ENCODE measurements around the gene GTPBP6.
"Not testable (repeated sequence)": the region's sequence is repeated elsewhere in the genome, so short reads cannot be mapped to it uniquely, and the experiment has no call there.

The GTPBP6 gene

DNA sequence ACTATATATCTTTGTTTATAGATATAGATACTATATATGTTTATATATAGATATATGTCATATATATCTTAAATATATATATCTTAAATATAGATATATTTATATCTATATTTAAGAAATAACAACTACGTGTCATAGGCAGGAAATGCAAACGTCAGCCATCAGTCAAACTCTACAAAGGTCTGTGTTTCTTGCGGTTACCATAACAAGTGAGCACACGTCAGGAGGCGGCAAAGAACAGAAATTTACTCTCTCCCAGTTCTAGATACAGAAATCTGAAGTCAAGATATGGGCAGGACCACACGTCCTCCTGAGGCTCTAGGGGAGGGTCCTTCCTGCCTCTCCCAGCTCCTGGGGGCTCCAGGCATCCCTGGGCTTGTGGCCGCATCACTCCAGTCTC, 30.9 kb downstream of the GTPBP6 start:
- DNase-seq, result no peak

DNA sequence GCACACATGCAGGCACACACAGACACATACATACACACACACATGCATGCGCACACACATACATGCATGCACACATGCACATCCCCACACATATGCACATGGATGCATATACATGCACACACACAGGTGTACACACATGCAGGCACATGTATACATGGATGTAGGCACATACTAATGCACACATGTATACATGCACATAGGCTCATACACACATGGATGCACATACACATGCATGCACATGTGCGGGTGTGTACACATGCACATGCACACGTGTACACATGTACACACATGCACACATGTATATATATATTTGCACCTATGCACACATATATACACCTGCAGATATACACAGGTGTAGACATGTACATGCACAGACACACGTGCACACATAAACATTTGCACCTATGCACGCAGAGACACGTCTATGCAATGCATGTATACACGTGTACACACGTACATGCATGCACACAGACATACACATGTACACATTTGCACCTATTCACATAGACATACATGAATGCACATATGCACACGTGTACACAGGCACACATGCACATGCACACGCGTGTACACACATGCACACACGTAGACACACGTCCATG, 33.4 kb downstream of the GTPBP6 start:
- DNase-seq, result no peak

DNA sequence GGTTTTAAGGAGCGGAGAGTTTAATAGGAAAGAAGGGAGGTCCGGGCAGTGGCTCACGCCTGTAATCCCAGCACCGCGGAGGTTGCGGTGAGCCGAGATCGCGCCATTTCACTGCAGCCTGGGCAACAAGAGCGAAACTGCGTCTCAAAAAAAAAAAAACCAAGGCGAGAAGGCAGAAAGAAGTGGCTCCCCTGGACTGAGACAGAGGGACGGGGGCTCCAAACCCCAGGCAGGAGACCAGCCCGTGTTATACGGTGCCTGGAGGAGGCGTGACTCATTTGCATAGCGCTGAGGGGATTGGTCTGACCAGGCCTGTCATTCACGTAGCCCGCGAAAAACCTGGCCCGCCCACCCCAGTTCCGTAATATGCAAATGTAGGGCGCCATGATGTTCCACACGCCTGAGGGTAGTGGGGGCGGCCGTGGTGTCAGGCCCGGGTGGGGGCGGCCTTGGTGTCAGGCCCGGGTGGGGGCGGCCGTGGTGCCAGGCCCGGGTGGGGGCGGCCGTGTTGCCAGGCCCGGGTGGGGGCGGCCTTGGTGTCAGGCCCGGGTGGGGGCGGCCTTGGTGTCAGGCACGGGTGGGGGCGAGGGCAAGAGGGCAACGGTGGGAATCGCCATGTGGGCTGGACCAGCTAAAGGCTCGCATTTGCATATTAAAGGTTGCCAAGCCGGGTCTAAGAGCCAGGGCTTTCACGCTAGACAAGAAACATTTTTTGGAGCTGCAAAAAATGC, 35.3 kb downstream of the GTPBP6 start:
- DNase-seq, result no peak

DNA sequence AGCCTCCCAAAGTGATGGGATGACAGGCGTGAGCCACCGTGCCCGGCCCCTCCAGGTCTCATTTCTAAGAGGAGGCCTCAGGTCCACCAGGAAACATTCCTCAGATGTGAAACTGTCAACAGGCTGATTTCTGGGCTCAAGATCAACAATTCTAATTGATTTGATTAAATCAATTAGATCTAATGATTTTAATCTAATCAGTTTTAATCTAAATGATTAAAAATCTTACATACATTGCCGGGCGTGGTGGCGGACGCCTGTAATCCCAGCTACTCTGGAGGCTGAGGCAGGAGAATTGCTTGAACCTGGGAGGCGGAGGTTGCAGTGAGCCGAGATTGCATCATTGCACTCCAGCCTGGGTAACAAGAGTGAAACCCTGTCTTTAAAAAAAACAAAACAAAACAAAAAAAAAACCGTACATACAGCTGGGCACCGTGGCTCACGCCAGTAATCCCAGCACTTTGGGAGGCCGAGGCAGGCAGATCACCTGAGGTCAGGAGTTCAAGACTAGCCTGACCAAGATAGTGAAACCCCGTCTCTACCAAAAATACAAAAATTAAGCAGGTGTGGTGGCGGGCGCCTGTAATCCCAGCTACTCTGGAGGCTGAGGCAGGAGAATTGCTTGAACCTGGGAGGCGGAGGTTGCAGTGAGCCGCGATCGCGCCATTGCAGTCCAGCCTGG, 36.5 kb downstream of the GTPBP6 start:
- not testable (repeated sequence) for DNase-seq

DNA sequence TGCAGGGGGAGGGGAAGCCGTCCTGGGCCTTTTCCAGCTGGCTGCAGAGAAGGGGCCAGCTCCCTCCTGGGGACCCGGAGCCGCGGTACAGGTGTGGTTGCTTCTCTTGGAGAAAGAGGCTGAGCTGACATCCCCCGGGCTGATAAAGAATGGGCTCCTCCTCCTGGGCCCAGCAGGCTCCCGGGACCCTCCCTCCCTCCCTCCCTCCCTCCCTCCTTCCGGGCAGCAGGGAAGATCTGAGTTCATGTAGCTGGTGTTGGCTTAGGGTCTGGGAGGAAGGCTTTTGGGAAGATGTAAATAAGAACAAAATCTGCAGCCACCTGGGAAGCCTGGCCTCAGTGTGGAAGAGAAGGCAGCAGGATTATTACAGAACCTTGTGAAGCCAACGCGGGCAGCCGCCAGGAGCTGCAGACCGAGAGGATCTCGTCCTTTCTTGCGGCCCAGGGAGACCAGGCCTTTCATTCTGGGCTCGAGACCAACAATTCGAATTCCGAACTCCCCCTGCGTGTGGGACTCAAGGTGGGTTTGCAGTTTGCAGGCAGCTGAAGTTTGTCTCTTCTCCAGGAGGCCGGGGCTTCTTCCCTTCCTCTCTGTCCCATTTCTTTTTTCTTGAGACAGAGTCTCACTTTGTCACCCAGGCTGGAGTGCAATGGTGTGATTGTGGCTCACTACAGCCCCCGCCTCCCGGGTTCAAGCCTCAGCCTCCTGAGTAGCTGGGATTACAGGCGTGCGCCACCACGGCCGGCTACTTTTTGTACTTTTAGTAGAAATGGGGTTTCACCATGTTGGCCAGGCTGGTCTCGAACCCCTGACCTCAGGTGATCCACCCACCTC, 37.2 kb downstream of the GTPBP6 start, which contains the start of gene PLCXD1:
Gene PLCXD1 (plus strand): TSS at position 216 of the 834 bp plus-strand sequence. CDS start 2,807 bp downstream, outside the sequence.
- no peak for DNase-seq

DNA sequence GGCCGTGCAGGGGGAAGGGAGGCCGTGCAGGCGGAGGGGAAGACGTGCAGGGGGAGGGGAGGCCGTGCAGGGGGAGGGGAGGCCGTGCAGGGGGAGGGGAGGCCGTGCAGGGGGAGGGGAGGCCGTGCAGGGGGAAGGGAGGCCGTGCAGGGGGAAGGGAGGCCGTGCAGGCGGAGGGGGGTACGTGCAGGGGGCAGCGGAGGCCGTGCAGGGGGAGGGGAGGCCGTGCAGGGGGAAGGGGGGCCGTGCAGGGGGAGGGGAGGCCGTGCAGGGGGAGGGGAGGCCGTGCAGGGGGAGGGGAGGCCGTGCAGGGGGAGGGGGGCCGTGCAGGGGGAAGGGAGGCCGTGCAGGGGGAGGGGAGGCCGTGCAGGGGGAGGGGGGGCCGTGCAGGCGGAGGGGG, 37.9 kb downstream of the GTPBP6 start:
- not testable (repeated sequence) for DNase-seq

DNA sequence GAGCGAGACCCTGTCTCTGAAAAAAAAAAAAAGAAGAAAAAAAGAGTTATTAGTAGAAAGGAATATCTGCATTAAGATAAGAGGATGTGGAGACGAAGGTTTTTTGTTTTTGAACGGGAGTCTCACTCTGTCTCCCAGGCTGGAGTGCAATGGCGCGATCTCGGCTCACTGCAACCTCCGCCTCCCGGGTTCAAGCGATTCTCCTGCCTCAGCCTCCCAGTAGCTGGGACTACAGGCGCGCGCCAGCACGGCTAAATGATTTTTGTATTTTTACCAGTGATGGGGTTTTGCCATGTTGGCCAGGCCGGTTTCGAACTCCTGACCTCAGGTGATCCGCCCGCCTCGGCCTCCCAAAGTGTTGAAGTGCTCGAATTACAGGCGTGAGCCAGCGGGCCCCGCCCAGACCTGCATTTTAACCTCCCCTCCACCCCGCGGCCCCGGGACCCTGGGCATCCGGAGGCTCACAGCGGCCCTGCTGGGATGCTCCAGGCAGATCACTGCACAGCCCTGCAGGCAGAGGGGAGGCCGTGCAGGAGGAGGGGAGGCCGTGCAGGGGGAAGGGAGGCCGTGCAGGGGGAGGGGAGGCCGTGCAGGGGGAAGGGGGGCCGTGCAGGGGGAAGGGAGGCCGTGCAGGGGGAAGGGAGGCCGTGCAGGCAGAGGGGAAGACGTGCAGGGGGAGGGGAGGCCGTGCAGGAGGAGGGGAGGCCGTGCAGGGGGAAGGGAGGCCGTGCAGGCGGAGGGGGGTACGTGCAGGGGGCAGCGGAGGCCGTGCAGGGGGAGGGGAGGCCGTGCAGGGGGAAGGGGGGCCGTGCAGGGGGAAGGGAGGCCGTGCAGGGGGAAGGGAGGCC, 38.6 kb downstream of the GTPBP6 start:
- DNase-seq, result not testable (repeated sequence)

DNA sequence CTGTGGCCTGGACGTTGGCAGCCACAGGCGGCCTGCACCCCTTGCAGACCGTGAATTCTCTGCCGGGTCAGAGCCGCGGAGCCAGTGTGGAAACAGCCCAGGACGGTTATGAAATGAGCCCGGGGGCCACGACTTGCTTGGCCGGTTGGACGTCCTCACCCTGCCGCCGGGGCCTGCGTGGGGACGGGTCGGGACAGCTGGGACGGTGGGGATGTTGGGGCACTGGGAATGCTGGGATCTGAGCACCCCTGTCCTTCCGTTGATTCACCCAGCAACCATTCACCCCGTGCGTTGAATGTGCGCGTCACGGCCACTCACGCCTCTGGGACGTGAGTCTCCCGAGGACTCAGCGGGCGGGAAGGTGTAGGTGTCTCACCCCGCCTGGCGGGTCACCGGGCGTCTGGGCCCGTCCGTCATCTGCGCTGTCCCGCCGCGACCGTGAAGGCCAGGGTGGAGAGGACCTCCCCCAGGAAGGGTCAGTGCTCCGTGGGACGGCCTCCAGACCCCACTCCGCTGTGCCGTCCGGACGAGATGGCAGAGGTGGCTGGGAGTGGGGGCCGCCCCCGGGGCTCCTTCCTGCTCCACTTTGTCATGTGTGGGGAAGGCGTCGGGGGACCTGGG, 41.9 kb downstream of the GTPBP6 start:
- no peak for DNase-seq

DNA sequence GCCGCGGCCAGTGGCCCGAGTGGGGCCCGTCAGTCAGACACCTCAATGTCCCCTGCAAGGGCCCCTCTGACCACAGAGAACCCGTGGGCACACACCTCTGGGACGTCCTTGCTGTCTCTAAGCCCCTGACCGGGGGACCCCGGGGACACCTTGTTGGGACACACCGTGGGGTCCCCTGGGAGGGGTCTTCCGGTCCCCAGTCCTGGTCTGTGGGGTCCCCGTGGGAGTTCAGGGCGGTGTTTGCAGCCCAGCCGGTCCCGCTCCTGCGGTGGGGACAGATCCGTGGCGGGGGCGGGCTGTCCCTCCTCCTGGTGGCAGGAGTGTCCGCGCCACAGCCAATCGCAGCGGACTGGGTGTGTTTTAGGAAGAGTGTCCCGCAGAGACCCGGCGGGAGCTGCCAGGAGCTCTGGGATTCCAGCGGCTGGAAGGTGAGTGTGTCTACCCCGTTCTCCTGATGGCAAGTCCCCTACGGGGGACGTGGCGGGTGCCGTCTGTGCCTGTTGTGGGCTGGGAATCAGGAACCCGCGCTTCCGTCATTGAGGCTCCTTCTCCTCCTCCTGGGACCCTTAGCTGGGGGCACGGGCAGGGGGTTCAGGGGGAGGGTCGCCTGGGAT, 42.5 kb downstream of the GTPBP6 start:
- no peak for DNase-seq

DNA sequence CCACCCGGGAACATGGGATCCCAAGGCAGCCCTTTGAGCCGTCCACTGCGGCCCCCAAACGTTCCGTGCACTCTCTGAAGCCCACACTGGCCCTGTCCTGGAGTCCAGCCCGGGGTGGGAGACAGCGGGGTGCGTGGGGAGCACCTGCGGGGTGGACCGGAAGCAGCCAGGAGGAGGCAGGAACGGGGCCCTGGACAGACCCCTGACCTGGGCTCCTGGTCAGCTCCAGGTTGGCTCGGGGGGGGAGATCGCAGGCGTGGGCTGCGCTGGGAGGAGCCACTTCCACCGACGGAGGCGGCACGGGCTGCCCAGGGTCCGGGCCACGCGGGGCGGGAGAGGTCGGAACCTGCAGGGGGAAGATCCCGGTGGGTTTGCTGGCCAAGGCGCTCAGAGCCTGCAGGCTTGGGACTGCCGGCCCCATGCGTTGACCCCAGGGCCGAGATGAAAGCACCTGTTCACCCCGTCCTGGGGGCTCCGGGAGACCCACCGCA, 43.1 kb downstream of the GTPBP6 start:
- no peak for DNase-seq

DNA sequence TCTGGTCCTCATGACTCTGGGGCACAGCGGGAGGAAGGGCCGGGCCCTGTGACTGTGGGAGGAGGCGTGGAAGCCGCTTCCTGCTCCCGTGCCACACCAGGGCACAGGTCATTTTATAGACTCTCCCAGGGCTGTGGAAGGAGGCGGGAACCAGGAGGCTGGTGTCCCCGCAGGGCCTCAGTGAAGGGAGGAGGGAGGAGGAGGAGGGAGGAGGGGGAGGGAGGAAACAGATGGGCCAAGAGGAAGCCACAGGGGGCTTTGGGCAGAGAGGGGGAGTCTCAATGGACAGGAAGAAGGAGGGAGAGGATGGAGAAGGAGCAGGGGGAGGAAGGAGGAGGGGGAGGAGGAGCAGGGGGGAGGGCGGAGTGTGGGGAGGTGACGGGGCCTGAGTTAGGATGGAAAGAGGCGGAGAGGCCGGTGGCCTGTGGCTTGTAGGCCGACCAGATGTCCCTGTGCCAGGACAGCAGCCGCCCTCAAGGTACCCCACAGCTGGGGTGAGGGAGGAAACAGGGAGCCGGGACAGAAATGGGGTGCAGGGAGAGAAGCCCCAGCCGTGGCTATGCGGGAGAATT, 43.6 kb downstream of the GTPBP6 start:
- no peak for DNase-seq

DNA sequence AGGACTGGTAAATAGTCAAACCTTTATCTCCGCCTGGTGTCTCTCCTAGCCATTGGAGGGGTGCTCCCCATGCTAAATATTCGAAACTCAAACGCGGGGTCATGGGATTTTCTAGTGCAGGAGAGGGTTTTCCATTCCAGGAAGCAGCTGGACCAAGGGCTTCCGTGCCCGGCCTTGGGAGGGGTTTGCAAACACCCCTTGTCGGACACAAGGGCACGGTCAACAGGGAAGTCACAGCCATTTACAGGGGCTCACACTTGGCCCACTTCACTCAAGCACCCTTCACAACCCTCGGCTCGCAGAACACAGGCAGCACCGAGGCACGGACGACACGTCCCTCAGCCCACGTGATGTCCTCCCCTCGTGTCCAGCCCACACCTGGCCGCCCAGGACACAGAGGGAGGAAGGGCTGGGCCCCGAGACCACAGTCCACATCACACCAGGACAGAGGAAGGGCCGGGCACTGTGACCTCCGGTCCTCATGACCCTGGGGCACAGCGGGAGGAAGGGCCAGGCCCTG, 47.7 kb downstream of the GTPBP6 start:
- no peak for DNase-seq

DNA sequence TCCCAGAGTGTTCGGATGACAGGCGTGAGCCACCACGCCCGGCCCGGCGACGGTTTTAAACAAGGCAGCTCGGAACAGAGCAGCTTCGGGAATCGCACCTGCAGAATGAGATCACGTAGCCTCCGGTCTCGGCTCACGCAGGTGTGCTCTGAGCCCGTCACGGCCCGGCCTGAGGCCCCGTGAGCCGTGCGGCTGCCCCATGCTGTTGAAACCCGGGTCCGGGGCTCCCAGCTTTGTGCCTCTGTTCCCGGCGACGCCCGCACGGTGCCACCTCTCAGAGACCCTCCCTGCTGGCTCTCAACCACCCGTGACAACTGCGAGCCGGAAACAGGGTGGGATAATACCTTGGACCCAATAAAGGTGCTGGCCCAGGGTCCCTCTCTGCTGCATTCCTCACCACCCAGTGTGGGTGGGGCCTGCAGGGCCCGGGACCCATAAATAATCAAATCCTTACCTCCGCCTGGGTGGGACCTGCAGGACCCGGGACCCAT, 50.8 kb downstream of the GTPBP6 start:
- no peak for DNase-seq

DNA sequence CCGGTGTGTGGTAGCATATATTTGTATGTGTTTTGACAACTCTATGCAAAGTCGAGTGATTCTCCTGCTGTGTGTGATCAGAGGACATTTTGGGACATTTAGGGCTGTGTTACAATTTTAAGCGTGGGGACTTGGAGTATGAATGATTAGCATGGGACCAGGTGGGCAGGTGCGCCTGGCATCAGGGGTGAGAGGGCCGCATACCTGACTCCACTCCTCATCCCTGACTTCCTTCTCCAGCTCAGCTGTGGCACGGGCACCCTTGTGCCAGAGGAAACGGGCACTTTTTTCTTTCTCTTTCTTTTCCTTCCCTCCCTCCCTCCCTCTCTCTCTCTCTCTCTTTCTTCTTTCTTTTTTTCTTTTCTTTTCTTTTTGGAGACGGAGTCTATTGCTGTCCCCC, 53.1 kb downstream of the GTPBP6 start:
- no peak for DNase-seq

DNA sequence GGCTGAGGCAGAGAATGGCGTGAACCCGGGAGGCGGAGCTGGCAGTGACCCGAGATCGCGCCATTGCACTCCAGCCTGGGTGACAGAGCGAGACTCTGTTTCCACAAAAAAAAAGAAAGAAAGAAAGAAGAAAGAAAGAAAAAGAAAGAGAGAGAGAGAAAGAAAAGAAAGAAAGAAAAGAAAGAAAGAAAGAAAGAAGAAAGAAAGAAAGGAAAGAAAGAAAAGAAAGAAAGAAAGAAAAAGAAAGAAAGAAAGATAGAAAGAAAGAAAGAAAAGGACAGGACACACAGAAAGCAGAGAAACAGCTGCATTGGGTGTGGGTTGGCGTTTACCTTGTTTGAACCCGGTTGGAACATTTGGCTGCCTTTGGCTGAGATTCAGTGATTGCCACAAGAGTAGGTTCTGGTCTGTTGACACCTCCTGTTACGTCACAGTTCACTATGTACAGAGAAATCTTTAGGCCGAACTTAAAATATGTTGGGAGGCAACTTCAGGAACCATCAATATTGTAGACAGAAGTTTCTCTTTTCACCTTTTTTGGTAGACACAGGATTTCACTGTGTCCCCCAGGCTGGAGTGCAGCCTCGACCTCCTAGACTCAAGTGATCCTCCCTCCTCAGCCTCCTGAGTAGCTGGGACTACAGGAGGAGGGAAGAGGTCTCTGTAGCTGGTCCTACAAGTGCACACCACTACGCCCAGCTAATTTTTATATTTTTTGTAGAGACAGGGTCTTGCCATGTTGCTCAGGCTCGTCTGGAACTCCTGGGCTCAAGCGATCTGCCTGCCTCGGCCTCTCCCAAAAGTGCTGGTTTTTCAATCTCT, 53.8 kb downstream of the GTPBP6 start:
- DNase-seq, result no peak

DNA sequence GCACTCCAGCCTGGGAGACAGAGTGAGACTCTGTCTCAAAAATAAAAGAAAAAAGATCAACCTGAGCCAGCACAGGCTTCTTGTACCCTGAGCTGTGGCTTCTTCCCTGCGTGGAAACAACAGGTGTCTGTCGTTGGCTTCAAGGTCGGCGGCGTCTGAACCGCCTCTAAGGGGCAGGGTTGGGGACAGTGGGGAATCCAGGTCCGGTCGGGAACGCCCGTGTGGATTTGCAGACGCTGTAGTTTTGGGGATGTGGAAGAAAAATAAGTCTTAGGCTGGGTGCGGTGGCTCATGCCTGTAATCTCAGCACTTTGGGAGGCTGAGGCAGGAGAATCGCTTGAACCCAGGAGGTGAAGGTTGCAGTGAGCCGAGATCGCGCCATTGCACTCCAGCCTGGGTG, 54.6 kb downstream of the GTPBP6 start:
- DNase-seq, result not testable (repeated sequence)

DNA sequence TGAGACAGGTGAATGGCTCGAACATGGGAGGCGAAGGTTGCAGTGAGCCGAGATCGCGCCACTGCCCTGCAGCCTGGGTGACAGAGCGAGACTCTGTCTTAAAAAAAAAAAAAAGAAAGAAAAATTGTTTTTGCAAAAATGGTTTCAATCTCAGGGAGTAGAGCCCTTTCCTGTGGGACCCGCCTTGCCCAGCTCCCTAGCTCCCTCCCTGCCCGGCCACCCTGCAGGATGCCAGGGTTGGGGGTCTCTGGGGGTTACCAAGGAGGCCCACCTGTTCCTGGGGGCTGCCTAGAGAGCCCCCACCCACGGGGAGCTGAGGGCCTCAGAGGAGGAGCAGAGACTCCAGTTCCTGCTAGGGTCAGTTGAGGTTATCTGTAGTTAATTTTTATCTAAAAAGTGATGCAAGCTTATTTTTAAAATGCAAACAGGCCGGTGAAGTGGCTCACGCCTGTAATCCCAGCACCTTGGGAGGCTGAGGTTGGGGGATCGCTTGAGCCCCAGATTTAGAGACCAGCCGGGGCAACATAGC, 56.2 kb downstream of the GTPBP6 start:
- DNase-seq, result no peak

DNA sequence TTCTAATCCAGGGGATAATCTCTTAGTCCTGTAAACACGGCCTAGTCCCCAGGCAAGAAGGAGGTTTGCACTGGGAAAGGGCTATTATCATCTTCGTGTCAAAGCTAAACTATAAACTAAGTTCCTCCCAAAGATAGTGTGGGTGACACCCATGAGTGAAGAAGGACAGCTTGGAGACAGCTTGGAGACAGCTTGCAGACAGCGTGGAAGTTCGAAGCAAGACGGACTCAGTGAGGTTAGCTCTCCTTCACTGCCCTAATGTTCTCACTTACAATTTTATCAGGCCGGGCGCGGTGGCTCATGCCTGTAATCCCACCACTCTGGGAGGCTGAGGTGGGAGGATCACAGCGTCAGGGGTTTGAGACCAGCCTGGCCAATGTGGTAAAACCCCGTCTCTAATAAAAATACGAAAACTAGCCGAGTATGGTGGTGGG, 56.7 kb downstream of the GTPBP6 start:
- DNase-seq, result no peak

Measured in NK-92 treated with Interleukin-12 subunit alpha and Interleukin-12 subunit beta, amount 100 ng/mL, for 24 hours (cell line).